Mucosa of descending colon (tissue), 3 donors: ENCODE results near the gene TTC38. TPM values are rescaled to one million over a fixed set of nuclear protein-coding genes. Genes with fewer than 3 reads are reported as not detected.

ENCODE experiments used
- ATAC-seq: fragments of 200-7000 bp; cut with Tn5 transposase; one replicate; pipeline ENCODE4 v1.9.1; 2020; ENCODE audit warnings: mild to moderate bottlenecking, moderate library complexity
- DNase-seq, 3 donors: peaks; one replicate each; pipeline ENCODE4 v3.0.0-alpha.2; 2020
- H3K36me3 ChIP-seq: fragments of 200-600 bp; one replicate; pipeline ENCODE4 v1.8.0; 2021; ENCODE audit warnings: low read depth, mild to moderate bottlenecking
- H3K4me1 ChIP-seq: fragments of 200-600 bp; one replicate; pipeline ENCODE4 v1.8.0; 2021; ENCODE audit warnings: low read depth, mild to moderate bottlenecking
- H3K4me3 ChIP-seq: fragments of 200-600 bp; one replicate; pipeline ENCODE4 v1.8.0; 2021; ENCODE audit warnings: mild to moderate bottlenecking
- H3K9me3 ChIP-seq: fragments of 200-600 bp; one replicate; pipeline ENCODE4 v1.8.0; 2021; ENCODE audit warnings: mild to moderate bottlenecking
- CTCF ChIP-seq: fragments of 200-600 bp; IDR thresholded peaks from one replicate; pipeline ENCODE4 v1.8.0; 2022; ENCODE audit warnings: antibody characterized with exemption, mild to moderate bottlenecking
- intact Hi-C, 2 donors: fragments of 100-400 bp; cut with DNase I in 1 of 2; cut with micrococcal nuclease in 1 of 2; formaldehyde crosslinking; loops; one replicate each; pipeline versions ENCODE4 v1.11.0 to v1.11.1; 2022; cut with DNase I, micrococcal nuclease
- total RNA-seq, 3 donors: library from RNA; stranded (reverse); fragmentation: NEBNext Ultra II Directional in 2 of 3; extraction: Animal tissue kit (Norgen Biotek cat#: 25700) in 2 of 3; gene quantifications; one replicate each; pipeline versions ENCODE4 v1.2.1 to v1.2.4, GENCODE V29; 2021 to 2023
- donor health status: DM: no; HTN: no; CAD: no; lungs with moderate emphysema.
- donor health status: DM: no; HTN: no; CAD: no.
- donor health status: DM: no; HTN: yes; CAD: no.

Gene TTC38
- total RNA-seq, 3 donors from 2014 or later = 70.2 to 157 (median 90.7) TPM

- Histone ChIP-seq H3K4me1 (no peaks in the 10 kb centered on the region), H3K36me3 (peaks cover 6% of the 10 kb centered on the region), H3K4me3 (no peak overlapping the region), H3K9me3 (no peaks in the 10 kb centered on the region)
- no peak for TF ChIP-seq CTCF
- intact Hi-C loops = no loop called here
- no peak for ATAC-seq
- DNase-seq = no peak
Observed at GRCh38 chr22:46237453-46238124, 30.2 kb upstream of the TTC38 start.

- Histone ChIP-seq H3K36me3 (peaks cover 6% of the 10 kb centered on the region), H3K4me3 (no peak overlapping the region), H3K9me3 (no peaks in the 10 kb centered on the region), H3K4me1 (no peaks in the 10 kb centered on the region)
- DNase-seq = no peak
- no peak for TF ChIP-seq CTCF
- intact Hi-C loops = no loop called here
- no peak for ATAC-seq
Observed at GRCh38 chr22:46238541-46238940, 29.3 kb upstream of the TTC38 start.

GRCh38 chr22:46239261-46240048 lies 28.4 kb upstream of the TTC38 start:
- no peaks in the 10 kb centered on the region for H3K4me1 ChIP-seq
- peak; percentile 34 for ATAC-seq
- no peak for TF ChIP-seq CTCF
- no peak overlapping the region for H3K4me3 ChIP-seq
- DNase-seq = no peak
- intact Hi-C loops = no loop called here
- no peaks in the 10 kb centered on the region for H3K9me3 ChIP-seq
- H3K36me3 ChIP-seq = peaks cover 6% of the 10 kb centered on the region

- no peak for ATAC-seq
- intact Hi-C loops = no loop called here
- DNase-seq = no peak
- H3K9me3 ChIP-seq = no peaks in the 10 kb centered on the region
- no peak for TF ChIP-seq CTCF
- no peaks in the 10 kb centered on the region for H3K4me1 ChIP-seq
- peaks cover 6% of the 10 kb centered on the region for H3K36me3 ChIP-seq
- no peak overlapping the region for H3K4me3 ChIP-seq
Observed at GRCh38 chr22:46240073-46240472, 27.7 kb upstream of the TTC38 start.

GRCh38 chr22:46240506-46240905 lies 27.3 kb upstream of the TTC38 start:
- Histone ChIP-seq H3K4me1 (no peaks in the 10 kb centered on the region), H3K36me3 (peaks cover 5% of the 10 kb centered on the region), H3K9me3 (no peaks in the 10 kb centered on the region), H3K4me3 (no peak overlapping the region)
- DNase-seq (no peak), ATAC-seq (no peak)
- no peak for TF ChIP-seq CTCF
- intact Hi-C loops = no loop called here
